IPS DF 4.7 (cell line): Measurements from ENCODE around the gene SEMA3G.

Experiments
- DNase-seq: peaks from one replicate; pipeline ENCODE4 v3.0.0-alpha.2; 2013; ENCODE audit warnings: low spot score; ENCODE audit errors: extremely low read depth

Gene SEMA3G

DNA sequence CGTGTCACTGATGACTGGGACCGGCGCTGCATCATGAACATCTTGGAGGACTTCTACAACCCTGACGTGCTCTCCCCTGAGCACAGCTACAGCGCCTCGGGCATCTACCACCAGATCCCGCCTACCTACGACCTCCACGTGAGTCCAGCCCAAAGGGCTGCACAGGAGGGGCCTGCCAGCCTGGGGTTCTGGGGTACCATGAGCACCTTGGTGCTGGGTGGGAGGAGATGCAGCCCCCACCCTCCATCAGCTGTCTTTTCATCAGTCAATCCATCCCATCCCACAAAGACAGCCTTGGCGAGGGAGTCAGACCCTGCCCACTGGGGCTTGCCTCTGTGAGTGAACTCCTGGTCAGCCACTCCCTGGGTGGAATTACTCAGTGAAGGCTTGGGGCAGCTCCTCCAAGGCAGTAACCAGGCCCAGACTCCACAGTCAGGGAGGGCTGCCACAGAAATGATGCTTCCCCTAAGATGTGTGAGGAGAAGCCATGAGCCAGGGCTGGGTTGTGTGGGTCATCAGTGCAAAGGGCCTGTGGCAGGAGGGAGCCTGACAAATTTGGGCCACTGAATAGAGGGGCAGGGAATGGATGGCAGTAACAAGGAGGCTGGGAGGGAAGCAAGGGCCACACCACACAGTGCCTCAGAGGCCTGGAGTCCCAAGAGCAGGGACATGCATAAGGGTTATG, 47.9 kb downstream of the SEMA3G start:
- DNase-seq = no peak

DNA sequence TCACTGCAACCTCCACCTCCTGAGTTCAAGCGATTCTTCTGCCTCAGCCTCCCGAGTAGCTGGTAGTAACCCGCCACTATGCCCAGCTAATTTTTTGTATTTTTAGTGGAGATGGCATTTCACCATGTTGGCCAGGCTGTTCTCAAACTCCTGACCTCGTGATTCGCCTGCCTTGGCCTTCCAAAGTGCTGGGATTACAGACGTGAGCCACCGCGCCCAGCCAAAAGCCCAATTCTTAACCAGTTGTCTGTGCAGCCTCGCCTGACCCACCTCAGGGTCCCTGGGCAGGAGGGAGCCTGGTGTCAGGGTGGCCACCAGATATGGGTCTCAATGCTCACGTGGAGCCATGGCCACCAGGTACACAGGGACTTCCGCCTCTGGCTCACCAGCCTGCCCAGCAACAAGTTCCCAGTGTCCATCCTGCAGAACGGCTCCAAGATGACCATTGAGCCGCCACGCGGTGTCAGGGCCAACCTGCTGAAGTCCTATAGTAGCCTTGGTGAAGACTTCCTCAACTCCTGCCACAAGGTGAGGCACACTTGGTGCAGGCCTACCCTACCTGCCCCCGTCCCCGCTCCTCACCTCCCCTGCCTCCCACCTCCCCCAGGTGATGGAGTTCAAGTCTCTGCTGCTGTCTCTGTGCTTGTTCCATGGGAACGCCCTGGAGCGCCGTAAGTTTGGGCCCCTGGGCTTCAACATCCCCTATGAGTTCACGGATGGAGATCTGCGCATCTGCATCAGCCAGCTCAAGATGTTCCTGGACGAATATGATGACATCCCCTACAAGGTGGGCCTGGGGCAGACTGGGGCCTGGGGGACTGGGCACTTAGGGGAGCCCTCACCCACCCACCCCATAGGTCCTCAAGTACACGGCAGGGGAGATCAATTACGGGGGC, 48.6 kb downstream of the SEMA3G start:
- DNase-seq = no peak

DNA sequence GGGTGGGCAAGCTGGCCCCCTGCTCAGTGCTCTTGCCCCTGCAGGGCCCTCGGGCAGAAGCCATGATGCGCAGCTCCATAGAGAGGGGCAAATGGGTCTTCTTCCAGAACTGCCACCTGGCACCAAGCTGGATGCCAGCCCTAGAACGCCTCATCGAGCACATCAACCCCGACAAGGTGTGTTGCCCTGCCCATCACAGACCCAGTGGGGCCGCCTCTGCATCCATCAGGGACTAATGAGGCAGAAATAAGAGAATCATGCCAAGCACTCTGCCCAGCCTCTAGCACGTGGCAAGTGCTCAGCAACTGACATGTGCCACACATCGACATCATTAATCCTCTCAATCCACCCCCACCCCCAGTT, 49.4 kb downstream of the SEMA3G start:
- no peak for DNase-seq

DNA sequence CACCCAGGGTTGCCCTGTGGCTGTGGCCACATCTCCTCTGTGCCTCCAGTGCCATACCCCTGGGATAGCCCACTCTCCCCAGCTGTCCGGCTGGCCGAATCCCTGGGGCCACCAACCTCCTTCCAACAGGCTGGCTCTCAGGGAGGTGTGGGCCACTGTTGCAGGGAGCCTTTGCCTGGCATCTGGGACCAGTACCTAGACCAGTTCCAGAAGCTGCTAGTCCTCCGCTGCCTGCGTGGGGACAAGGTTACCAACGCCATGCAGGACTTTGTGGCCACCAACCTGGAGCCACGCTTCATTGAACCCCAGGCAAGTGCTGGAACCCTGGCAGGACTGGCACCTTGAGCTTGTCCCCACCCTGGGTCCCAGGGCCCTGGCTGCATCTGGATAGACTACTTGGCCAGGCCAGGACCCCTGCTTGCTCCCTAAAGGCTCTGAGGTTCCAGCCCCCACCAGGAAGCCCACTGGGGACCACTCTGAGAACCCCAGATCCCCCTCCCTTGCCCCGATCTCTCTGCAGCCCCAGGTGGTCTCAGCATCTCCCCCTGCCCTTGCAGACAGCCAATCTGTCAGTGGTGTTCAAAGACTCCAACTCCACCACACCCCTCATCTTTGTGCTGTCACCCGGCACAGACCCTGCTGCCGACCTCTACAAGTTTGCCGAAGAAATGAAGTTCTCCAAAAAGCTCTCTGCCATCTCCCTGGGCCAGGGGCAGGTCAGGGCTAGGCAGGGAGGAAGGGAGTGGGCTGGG, 50.0 kb downstream of the SEMA3G start:
- no peak for DNase-seq

DNA sequence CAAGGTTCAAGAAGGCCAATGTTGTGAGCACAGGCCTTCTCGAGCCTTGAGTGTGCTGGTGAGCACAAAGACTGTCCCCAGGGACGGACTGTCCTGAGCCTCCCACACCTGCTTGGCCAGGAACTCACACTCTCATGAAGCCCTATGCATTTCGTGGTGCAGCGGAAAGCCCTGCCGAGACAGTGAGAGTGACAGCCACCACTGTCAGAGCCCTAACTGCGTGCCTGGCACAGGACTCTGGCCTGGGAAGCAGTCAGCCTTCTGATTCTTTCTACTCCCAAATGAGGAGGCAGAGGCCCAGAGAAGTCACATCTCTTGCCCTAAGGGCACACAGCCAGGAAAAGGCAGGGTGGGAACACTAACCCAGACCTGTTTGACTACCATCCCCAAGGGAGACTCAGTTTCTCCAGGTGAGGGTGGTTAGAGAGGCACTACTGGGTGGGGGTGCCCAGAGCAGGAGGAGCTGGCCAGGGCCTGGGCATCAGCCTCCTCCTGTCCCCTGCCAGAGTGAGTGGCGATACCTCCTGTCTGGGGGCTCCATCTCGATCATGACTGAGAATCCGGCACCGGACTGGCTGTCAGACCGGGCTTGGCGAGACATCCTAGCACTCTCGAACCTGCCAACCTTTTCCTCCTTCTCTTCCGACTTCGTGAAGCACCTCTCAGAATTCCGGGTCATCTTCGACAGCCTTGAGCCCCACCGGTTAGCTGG, 50.8 kb downstream of the SEMA3G start:
- no peak for DNase-seq

DNA sequence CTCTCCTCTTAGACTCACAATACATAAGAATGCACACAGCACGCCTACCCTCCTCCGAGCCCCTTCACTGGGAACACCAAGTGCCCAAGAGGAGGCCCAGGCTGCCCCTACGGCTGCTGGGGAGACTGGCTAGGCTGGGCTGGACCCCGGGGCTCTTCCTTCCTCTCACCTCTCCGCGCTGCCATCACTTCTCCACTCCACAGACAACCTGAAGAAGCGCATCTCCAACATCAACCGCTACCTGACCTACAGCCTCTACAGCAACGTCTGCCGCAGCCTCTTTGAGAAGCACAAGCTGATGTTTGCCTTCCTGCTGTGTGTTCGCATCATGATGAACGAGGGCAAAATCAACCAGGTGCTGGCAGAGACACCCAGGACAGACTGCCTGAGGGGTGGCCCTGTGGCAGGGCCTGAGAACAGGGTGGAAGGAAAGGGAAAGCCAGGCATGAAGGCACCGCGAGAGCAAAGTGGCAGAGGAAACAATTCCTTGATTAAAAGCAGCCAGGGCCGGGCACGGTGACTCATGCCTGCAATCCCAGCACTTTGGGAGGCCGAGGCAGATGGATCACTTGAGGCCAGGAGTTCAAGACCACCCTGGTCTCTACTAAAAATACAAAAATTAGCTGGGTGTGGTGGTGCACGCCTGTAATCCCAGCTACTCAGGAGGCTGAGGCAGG, 51.6 kb downstream of the SEMA3G start:
- no peak for DNase-seq

DNA sequence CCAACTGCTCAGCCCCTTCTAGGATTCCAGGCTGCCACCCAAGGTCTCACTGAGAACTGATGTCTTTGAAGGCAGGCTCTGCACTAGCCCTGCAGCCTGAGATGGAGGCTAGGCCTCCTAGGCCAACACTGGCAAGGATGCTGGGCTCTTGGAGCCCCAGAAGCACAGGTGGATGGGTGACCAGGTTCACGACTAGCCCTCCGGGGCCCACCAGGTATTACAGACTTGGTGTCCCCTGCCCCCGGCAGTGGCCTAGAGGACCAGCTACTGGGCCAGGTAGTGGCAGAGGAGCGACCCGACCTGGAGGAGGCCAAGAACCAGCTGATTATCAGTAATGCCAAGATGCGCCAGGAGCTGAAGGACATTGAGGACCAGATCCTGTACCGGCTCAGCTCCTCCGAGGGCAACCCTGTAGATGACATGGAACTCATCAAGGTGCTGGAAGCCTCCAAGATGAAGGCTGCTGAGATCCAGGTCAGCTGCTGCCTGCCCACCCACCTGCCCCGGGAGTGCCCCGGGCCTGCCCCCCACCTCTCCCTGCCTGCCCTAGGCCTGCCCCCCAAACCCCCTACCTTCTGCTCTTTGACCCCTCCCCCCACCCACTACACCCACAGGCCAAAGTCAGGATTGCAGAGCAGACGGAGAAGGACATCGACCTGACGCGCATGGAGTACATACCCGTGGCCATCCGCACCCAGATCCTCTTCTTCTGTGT, 52.5 kb downstream of the SEMA3G start:
- DNase-seq = no peak

DNA sequence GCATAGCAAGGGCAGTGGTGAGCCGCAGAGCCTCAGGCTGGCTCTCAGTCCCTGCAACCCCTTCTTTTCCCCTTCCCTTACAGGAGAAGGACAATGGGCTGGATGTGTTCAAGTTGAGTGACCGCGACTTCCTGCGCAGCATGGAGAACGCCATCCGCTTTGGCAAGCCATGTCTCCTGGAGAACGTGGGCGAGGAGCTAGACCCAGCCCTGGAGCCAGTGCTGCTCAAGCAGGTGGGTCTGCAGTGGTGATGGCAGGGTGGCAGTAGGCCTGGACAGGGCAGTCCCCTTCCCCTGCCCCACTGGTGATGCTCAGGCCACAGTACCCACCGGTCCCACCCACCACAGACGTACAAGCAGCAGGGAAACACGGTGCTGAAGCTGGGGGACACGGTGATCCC, 53.8 kb downstream of the SEMA3G start:
- DNase-seq = no peak

DNA sequence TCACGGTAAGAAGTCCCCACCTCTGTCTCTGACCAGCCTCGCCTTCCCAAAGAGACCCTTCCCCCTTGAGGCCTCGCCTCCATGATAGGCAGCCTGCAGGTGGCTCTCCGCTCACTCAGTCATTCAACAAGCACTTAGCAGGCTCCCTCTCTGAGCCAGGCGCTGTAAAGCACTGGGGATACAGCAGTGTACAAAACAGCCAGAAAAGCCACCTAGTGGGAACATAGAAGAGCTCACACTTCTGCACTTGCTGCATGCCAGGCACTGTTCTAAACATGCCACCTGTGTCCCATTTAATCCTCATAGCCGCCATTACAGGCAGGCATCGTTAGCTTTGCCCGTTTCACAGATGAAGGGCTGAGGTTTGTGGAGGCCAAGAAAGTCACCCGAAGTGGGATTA, 56.0 kb downstream of the SEMA3G start:
- DNase-seq = no peak

DNA sequence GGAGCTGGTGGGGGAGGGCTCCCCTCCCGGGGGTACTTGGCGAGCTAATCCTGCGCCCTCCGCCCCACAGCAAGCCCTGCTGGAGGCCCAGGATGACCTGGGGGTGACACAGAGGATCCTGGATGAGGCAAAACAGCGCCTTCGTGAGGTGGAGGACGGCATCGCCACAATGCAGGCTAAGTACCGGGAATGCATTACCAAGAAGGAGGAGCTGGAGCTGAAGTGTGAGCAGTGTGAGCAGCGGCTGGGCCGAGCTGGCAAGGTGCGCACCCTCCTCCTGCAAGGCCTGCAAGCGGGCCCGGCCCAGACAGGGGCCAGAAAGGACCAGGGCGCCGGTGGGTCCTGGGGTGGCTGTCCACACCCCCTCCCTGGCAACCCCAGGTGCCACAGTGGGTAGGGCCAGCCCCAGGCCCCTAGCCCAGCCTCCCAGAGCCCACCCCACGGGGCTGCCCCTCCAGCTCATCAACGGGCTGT, 56.5 kb downstream of the SEMA3G start:
- DNase-seq = no peak

DNA sequence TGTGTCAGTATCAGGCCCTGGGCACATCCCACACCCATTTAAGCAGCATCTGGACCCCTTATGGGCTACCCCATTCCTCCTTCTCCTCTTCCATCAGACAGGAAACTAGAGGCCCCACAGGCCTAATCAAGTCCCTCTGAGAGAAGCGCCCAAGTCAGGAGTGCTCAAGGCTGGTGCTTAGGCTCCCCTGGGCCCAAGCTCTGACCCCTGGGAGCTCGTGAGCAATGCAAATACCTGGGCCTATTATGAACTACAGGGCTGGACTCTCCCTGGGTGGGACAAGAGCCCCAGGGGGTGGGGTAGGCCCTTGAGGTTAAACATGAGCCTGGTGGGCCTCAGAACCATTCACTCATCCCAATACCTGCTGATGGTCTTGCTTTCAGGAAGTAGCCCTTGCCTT, 57.4 kb downstream of the SEMA3G start:
- no peak for DNase-seq

DNA sequence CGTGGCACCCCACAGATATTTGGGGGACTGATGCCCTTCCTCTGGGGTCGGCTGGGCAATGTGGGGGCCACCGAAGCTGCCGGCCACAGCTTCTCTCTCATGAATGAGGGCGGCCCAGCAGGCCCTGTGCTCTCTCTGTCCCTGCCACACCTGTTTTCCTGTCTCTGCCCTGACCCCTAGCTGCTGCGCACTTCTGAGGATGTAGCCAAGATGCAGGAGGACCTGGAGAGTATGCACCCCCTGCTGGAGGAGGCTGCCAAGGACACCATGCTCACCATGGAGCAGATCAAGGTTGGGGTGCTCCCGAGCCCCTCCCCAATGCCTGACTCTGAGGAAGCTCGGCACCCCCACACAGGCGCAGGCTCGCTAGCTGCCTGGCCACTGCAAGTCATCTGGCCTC, 59.7 kb downstream of the SEMA3G start:
- peak; percentile 81 for DNase-seq

DNA sequence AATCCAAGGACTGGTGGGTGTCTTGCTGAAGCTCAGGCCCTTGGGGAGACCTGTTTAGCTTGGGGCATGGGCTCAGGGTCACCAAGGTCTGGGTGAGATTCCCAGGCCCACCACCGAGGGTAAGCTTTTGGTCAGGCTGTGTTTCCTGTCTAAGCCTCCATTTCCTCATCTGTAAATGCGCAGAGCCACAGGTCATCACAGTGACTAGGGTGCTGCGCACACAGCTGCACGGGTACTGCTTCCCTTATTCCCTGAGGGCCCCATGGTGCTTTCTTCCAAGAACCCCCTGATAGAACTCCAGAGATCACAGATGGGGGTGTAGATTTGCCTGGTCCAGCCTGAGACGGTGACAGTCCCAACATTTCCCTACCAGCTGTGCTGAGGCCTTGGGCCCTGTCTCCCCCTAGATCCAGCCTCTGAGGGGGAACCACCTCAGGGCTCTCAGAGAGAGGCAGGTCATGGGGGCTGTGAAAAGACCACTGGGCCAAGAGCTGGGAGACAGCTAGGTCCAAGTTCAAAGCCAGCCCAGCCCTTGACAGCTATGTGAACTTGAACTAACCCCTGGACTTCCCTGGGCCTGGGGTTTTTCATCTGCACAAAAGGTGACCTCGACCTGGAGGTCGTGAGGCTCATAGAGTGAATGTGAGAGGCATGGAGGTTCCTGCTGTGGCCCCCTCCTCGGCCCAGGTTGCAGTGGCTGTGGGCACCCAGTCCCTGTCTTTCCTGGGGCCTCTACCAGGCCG, 60.7 kb downstream of the SEMA3G start:
- no peak for DNase-seq

DNA sequence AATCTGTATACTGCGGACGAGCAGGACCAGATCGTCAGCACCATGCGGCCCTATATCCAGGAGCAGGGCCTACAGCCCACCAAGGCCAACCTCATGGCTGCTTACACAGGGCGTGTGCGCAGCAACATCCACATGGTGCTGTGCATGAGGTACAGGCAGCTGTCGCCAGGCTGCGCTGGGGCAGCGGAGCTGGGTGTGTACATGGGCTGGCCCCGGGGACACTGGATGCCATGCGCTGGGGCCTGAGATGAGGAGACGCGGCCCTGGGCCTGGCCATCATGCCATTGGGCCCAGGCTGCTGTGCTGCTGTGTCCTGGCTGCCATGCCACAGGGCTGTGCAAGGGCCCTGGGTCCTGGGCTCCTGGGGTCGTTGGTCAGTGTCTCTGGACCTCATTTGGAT, 61.5 kb downstream of the SEMA3G start:
- no peak for DNase-seq
